ENCODE measurements around the gene ATP6V1G1. TPM values are rescaled to one million over a fixed set of nuclear protein-coding genes. Genes with fewer than 3 reads are reported as not detected.

Gene ATP6V1G1
- total RNA-seq, 1 donor from 2014 or later, result 81.1 TPM

GRCh38 chr9:114621975-114622609, 34.5 kb downstream of the ATP6V1G1 start:
- Histone ChIP-seq H3K27me3 (ENCODE audit: low read depth) (no peaks in the 10 kb centered on the region), H3K27ac (replicated peaks) (no peak overlapping the region), H3K9me3 (replicated peaks) (no peaks in the 10 kb centered on the region), H3K4me1 (peaks cover 10% of the 10 kb centered on the region), H3K4me3 (no peak overlapping the region), H3K36me3 (peaks cover 9% of the 10 kb centered on the region)
- TF ChIP-seq, protein P1, sequence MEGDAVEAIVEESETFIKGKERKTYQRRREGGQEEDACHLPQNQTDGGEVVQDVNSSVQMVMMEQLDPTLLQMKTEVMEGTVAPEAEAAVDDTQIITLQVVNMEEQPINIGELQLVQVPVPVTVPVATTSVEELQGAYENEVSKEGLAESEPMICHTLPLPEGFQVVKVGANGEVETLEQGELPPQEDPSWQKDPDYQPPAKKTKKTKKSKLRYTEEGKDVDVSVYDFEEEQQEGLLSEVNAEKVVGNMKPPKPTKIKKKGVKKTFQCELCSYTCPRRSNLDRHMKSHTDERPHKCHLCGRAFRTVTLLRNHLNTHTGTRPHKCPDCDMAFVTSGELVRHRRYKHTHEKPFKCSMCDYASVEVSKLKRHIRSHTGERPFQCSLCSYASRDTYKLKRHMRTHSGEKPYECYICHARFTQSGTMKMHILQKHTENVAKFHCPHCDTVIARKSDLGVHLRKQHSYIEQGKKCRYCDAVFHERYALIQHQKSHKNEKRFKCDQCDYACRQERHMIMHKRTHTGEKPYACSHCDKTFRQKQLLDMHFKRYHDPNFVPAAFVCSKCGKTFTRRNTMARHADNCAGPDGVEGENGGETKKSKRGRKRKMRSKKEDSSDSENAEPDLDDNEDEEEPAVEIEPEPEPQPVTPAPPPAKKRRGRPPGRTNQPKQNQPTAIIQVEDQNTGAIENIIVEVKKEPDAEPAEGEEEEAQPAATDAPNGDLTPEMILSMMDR (IDR thresholded peaks at IDR 0.05; ENCODE audit: borderline replicate concordance), result no peak
- intact Hi-C loops (cut with micrococcal nuclease), result no loop called here
- no peak for DNase-seq

GRCh38 chr9:114624677-114625076, 37.1 kb downstream of the ATP6V1G1 start:
- no peak for DNase-seq
- H3K27ac ChIP-seq (replicated peaks), result no peak overlapping the region
- H3K36me3 ChIP-seq, result peaks cover 28% of the 10 kb centered on the region
- intact Hi-C loops (cut with micrococcal nuclease), result no loop called here
- H3K4me3 ChIP-seq, result no peak overlapping the region
- no peaks in the 10 kb centered on the region for H3K27me3 ChIP-seq (ENCODE audit: low read depth)
- peaks cover 10% of the 10 kb centered on the region for H3K4me1 ChIP-seq
- no peaks in the 10 kb centered on the region for H3K9me3 ChIP-seq (replicated peaks)
- TF ChIP-seq, protein P1 (IDR thresholded peaks at IDR 0.05; ENCODE audit: borderline replicate concordance), result no peak

- Histone ChIP-seq H3K4me3 (no peak overlapping the region), H3K36me3 (peaks cover 41% of the 10 kb centered on the region), H3K27ac (replicated peaks) (no peak overlapping the region), H3K4me1 (peaks cover 10% of the 10 kb centered on the region), H3K9me3 (replicated peaks) (no peaks in the 10 kb centered on the region), H3K27me3 (ENCODE audit: low read depth) (no peaks in the 10 kb centered on the region)
- intact Hi-C loops (cut with micrococcal nuclease), result no loop called here
- DNase-seq, result no peak
- TF ChIP-seq, protein P1 (IDR thresholded peaks at IDR 0.05; ENCODE audit: borderline replicate concordance), result no peak
These were observed 38.9 kb downstream of the ATP6V1G1 start for GRCh38 chr9:114626415-114627020.

DNA sequence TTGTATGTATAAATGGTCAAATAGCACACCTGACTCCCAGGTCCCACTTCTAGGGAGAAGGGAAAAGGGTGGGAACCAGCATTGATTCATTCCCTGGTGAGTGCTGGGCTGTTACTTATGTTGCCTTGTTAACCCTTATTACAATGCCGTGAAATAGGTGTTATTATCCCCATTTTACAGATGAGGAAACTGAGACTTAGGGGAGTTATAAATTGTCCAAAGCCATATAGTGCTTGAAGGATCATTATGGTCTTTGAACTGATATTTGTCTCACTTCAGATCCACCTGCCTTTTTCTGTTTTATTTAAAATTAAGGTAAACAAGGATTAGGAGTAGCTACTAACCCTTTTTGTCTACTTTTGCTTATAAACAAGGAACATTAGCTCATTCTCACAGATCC, 40.0 kb downstream of the ATP6V1G1 start:
- Histone ChIP-seq H3K27me3 (ENCODE audit: low read depth) (no peaks in the 10 kb centered on the region), H3K4me1 (peaks cover under 1% of the 10 kb centered on the region), H3K27ac (replicated peaks) (no peak overlapping the region), H3K4me3 (no peak overlapping the region), H3K9me3 (replicated peaks) (no peaks in the 10 kb centered on the region), H3K36me3 (peaks cover 45% of the 10 kb centered on the region)
- intact Hi-C loops (cut with micrococcal nuclease), result no loop called here
- TF ChIP-seq, protein P1 (IDR thresholded peaks at IDR 0.05; ENCODE audit: borderline replicate concordance), result no peak
- DNase-seq, result no peak

DNA sequence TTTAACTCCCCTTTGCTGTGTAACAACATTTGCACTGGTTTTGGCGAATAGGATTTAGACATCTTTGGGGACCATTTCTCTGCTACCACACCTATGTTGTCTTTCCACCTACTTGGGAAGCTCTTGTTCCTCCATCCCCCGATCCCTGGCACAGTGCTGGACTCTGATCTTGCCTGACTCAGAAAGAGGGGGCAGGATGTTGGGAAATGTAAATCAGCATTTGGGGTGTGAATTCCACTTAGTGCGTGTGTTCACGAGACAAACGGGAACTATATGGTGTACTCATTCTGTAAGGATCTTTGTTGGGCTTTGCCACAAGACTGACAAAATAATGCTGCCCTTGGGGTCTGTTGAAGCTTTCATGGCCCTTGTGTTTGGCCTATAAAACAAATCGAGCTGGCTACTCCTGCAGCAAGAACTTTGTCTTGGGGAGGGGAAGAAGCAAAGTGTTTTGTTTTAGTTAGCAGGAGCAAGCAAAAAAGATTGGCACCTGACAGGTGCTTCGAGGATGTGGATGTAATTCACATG, 42.1 kb downstream of the ATP6V1G1 start:
- no peak overlapping the region for H3K4me3 ChIP-seq
- H3K9me3 ChIP-seq (replicated peaks), result no peaks in the 10 kb centered on the region
- H3K27ac ChIP-seq (replicated peaks), result no peak overlapping the region
- H3K27me3 ChIP-seq (ENCODE audit: low read depth), result no peaks in the 10 kb centered on the region
- intact Hi-C loops (cut with micrococcal nuclease), result no loop called here
- no peaks in the 10 kb centered on the region for H3K4me1 ChIP-seq
- peaks cover 61% of the 10 kb centered on the region for H3K36me3 ChIP-seq
- TF ChIP-seq, protein P1 (IDR thresholded peaks at IDR 0.05; ENCODE audit: borderline replicate concordance), result no peak
- no peak for DNase-seq

All from left ventricle myocardium inferior (tissue), 1 donor.